ENCODE data around the gene LIPT2. TPM values are rescaled to one million over a fixed set of nuclear protein-coding genes. Genes with fewer than 3 reads are reported as not detected.

The LIPT2 gene
- total and polyA plus RNA-seq, 12 donors: 0.93 to 3.8 (median 1.6) TPM

DNA sequence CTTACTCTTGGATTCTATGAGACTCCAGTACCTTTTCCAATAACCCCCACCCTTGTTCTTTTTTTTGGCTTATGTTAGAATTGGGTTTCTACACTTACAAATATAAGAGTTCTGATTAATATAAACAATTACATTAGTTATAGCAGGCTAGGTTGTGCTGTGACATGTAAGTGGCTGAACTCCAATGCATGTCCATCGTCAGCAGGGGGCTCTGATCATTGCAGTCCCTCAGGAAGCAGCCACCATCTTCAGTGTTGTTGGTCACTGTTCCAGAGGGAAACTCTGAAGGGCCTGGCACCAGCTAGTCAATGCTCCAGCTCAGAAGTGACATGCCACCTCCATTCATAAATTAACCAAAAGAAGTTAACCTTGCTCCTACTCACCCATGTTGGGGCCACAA, 5.6 kb downstream of the LIPT2 start:
- TF ChIP-seq, protein P1, sequence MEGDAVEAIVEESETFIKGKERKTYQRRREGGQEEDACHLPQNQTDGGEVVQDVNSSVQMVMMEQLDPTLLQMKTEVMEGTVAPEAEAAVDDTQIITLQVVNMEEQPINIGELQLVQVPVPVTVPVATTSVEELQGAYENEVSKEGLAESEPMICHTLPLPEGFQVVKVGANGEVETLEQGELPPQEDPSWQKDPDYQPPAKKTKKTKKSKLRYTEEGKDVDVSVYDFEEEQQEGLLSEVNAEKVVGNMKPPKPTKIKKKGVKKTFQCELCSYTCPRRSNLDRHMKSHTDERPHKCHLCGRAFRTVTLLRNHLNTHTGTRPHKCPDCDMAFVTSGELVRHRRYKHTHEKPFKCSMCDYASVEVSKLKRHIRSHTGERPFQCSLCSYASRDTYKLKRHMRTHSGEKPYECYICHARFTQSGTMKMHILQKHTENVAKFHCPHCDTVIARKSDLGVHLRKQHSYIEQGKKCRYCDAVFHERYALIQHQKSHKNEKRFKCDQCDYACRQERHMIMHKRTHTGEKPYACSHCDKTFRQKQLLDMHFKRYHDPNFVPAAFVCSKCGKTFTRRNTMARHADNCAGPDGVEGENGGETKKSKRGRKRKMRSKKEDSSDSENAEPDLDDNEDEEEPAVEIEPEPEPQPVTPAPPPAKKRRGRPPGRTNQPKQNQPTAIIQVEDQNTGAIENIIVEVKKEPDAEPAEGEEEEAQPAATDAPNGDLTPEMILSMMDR (IDR thresholded peaks at IDR 0.05): peak in 1 of 9 donors; percentile 27
- Histone ChIP-seq H3K4me3 (no peak overlapping the region), H3K4me1 (peaks cover 0 to 8% (median 4%) of the 10 kb centered on the region in 9 donors), H3K27me3 (no peaks in the 10 kb centered on the region), H3K36me3 (no peaks in the 10 kb centered on the region), H3K9me3 (no peaks in the 10 kb centered on the region), H3K27ac (no peak overlapping the region)
- DNase-seq: no peak
- intact Hi-C loops (cut with DNase I): no loop called here
- 69 to 81% methylated on average over 1 of the region's 1 CpG for WGBS, 2 donors
- no peak for ATAC-seq

DNA sequence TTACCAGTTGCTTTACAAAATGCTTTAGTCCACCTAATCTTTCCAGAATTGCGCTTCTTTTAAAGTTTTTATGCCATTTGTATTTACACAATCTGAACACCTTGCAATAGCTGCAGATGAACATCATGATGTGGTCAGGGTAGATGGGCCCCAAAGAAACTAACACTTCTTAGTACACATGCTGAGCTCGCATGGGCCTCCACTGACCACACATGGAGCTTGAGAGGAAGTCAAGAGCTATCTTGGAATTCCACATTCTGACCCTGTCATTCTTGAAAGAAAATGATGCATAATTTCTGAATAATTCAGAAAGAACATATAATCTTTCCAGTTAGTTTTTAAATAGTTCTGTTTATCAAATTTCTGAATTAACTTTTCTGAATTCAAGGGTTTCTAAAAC, 7.7 kb downstream of the LIPT2 start:
- no peaks in the 10 kb centered on the region for H3K36me3 ChIP-seq
- intact Hi-C loops (cut with DNase I): no loop called here
- H3K4me3 ChIP-seq: no peak overlapping the region
- H3K27me3 ChIP-seq: no peaks in the 10 kb centered on the region
- 82 to 89% methylated on average over 2 of the region's 2 CpGs for WGBS, 2 donors
- TF ChIP-seq, protein P1 (IDR thresholded peaks at IDR 0.05): no peak
- H3K4me1 ChIP-seq: no peaks in the 10 kb centered on the region
- H3K27ac ChIP-seq: no peak overlapping the region
- no peaks in the 10 kb centered on the region for H3K9me3 ChIP-seq
- ATAC-seq (no peak), DNase-seq (no peak)

DNA sequence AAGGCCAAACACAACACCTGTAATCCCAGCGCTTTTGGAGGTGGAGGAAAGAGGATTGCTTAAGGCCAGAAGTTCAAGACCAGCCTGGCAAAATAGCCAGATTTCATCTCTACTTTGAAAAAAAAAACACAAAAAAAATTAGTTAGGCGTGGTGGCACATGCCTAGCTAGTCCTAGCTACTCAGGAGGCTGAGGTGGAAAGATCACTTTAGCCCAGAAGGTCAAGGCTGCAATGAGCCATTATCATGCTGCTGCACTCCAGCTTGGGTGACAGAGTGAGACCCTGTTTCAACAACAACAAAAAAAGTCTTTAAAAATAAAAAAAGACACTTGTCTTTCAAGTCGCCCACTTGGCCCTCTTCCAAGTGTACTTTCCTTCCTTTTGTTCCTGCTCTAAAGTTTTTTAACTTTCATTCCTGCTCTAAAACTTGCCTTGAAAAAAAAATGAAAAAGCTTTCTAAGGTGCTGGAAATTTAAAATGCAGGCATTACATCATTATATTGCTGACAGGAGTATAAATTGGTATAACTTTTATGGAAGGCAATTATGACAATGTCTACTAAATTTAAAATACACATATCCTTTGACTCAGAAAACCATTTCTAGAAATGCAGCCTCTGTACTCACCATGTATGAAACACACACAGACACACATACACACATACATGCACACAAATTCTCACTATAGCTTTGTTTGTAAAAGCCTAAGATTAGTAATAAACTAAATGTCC, 12.7 kb downstream of the LIPT2 start:
- Histone ChIP-seq H3K9me3 (no peaks in the 10 kb centered on the region), H3K27ac (no peak overlapping the region), H3K27me3 (no peaks in the 10 kb centered on the region), H3K4me1 (no peaks in the 10 kb centered on the region), H3K36me3 (no peaks in the 10 kb centered on the region), H3K4me3 (no peak overlapping the region)
- 65 to 66% methylated on average over 3 of the region's 3 CpGs for WGBS, 2 donors
- TF ChIP-seq, protein P1 (IDR thresholded peaks at IDR 0.05): no peak
- DNase-seq (no peak), ATAC-seq (no peak)
- intact Hi-C loops (cut with DNase I): no loop called here

DNA sequence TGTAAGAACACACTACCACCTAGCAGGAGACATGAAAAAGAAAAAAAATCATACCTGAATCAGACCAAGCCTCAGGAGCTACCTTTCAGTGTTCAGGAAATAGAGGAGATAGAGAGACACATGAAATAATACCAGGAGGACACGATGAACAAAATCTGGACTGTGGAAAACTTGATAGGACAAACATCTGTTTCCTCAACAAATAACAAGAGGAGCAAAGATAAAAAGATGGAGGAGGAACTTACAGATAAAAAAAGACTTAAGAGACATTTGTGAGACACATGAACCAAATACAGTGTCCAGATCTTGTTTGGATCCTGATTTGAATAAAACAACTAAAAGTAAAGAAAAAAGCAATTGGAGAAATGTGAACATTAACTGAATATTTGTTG, 13.8 kb downstream of the LIPT2 start:
- WGBS, 2 donors: 27 to 29% methylated on average over 1 of the region's 1 CpG
- Histone ChIP-seq H3K27me3 (no peaks in the 10 kb centered on the region), H3K4me3 (no peak overlapping the region), H3K4me1 (peaks cover 0 to under 1% (median 0%) of the 10 kb centered on the region in 9 donors), H3K27ac (no peak overlapping the region), H3K36me3 (no peaks in the 10 kb centered on the region), H3K9me3 (no peaks in the 10 kb centered on the region)
- DNase-seq (no peak), ATAC-seq (no peak)
- TF ChIP-seq, protein P1 (IDR thresholded peaks at IDR 0.05): no peak
- intact Hi-C loops (cut with DNase I): no loop called here

Data from heart right ventricle (tissue), 16 donors.